Liver (tissue), 3 donors: ENCODE results near the gene PLSCR1.

Source experiments
- FOXA1 ChIP-seq: IDR thresholded peaks from 2 replicates; pipeline ENCODE4 v1.6.1; 2016; ENCODE audit warnings: antibody characterized with exemption
- HNF4G ChIP-seq: IDR thresholded peaks from 2 replicates; pipeline ENCODE4 v1.6.1; 2016; ENCODE audit warnings: antibody characterized with exemption
- RAD21 ChIP-seq, 2 donors: IDR thresholded peaks; 2 replicates each; pipeline ENCODE4 v1.6.1; 2016; ENCODE audit warnings: antibody characterized with exemption in 2 of 2, mild to moderate bottlenecking in 2 of 2
- RXRA ChIP-seq, 2 donors: IDR thresholded peaks; 2 replicates each; pipeline ENCODE4 v1.6.1; 2017 to 2018; ENCODE audit warnings: antibody characterized with exemption in 2 of 2, mild to moderate bottlenecking in 1 of 2
- TAF1 ChIP-seq: conservative IDR thresholded peaks from 2 replicates; pipeline ENCODE4 v1.6.1; 2016; ENCODE audit warnings: antibody characterized with exemption, mild to moderate bottlenecking
- YY1 ChIP-seq: IDR thresholded peaks from 2 replicates; pipeline ENCODE4 v1.6.1; 2016; ENCODE audit warnings: antibody characterized with exemption, mild to moderate bottlenecking
- TF ChIP-seq, protein P1 (sequence below): fragments of 150-350 bp; IDR thresholded peaks from 2 replicates; pipeline ENCODE4 v1.5.1; 2017; ENCODE audit warnings: improper control_type of control experiment, low read depth, low read length; ENCODE audit not compliant: missing input control
- TF ChIP-seq, protein P2 (sequence below): IDR thresholded peaks from 2 replicates; pipeline ENCODE4 v1.6.1; 2016; ENCODE audit warnings: antibody characterized with exemption
- TF ChIP-seq, protein P3 (sequence below): IDR thresholded peaks from 2 replicates; pipeline ENCODE4 v1.6.1; 2016; ENCODE audit warnings: antibody characterized with exemption, mild to moderate bottlenecking
- donor health status: healthy.
- donor health status: healthy.

DNA sequence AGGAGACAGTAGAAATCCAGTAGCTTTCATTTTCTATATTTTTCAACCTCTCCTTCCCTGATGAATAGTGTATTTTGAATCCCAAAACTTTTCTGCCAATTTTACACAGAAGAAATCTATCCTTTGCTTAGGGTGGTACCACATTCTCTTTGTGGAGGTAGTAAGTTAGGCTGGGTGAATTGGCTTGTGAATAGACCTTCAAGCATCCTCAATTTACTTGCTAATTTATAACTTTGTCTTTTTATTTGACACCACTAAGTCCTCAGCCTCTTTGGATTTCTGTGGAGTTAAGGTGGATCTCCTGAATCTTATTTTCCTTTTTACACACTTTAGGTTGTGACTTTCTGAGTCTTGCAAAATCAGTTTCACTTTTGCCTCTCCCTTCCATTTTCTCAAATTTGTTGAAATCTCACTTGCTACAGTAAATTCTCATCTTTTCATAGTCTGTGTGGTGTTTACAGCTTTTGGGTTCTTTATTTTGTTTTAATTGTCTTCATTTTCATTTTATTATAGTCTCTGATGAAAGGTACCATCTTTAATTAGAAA is 5.7 kb upstream of the PLSCR1 start:
- TF ChIP-seq, protein P1, sequence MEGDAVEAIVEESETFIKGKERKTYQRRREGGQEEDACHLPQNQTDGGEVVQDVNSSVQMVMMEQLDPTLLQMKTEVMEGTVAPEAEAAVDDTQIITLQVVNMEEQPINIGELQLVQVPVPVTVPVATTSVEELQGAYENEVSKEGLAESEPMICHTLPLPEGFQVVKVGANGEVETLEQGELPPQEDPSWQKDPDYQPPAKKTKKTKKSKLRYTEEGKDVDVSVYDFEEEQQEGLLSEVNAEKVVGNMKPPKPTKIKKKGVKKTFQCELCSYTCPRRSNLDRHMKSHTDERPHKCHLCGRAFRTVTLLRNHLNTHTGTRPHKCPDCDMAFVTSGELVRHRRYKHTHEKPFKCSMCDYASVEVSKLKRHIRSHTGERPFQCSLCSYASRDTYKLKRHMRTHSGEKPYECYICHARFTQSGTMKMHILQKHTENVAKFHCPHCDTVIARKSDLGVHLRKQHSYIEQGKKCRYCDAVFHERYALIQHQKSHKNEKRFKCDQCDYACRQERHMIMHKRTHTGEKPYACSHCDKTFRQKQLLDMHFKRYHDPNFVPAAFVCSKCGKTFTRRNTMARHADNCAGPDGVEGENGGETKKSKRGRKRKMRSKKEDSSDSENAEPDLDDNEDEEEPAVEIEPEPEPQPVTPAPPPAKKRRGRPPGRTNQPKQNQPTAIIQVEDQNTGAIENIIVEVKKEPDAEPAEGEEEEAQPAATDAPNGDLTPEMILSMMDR, result no peak
- TF ChIP-seq, protein P2, sequence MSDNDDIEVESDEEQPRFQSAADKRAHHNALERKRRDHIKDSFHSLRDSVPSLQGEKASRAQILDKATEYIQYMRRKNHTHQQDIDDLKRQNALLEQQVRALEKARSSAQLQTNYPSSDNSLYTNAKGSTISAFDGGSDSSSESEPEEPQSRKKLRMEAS, result no peak
- TF ChIP-seq TAF1 (no peak), RAD21 (IDR thresholded peaks at IDR 0.05) (no peak), YY1 (no peak), FOXA1 (no peak), RXRA (IDR thresholded peaks at IDR 0.05) (no peak), HNF4G (no peak)
- TF ChIP-seq, protein P3, sequence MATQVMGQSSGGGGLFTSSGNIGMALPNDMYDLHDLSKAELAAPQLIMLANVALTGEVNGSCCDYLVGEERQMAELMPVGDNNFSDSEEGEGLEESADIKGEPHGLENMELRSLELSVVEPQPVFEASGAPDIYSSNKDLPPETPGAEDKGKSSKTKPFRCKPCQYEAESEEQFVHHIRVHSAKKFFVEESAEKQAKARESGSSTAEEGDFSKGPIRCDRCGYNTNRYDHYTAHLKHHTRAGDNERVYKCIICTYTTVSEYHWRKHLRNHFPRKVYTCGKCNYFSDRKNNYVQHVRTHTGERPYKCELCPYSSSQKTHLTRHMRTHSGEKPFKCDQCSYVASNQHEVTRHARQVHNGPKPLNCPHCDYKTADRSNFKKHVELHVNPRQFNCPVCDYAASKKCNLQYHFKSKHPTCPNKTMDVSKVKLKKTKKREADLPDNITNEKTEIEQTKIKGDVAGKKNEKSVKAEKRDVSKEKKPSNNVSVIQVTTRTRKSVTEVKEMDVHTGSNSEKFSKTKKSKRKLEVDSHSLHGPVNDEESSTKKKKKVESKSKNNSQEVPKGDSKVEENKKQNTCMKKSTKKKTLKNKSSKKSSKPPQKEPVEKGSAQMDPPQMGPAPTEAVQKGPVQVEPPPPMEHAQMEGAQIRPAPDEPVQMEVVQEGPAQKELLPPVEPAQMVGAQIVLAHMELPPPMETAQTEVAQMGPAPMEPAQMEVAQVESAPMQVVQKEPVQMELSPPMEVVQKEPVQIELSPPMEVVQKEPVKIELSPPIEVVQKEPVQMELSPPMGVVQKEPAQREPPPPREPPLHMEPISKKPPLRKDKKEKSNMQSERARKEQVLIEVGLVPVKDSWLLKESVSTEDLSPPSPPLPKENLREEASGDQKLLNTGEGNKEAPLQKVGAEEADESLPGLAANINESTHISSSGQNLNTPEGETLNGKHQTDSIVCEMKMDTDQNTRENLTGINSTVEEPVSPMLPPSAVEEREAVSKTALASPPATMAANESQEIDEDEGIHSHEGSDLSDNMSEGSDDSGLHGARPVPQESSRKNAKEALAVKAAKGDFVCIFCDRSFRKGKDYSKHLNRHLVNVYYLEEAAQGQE, result no peak
